ENCODE data around the gene PTBP1. TPM values are rescaled to one million over a fixed set of nuclear protein-coding genes. Genes with fewer than 3 reads are reported as not detected.
A peak's percentile ranks its signal among the peaks of the same experiment; 100 is the strongest.

PTBP1 gene
- total RNA-seq, 1 donor from 2014 or later, result 386 TPM

GRCh38 chr19:749811-750210 is 47.4 kb upstream of the PTBP1 start:
- Histone ChIP-seq H3K4me1 (ENCODE audit: insufficient read depth, low read length) (peaks cover 22% of the 10 kb centered on the region), H4K20me1 (ENCODE audit: insufficient read depth, low read length) (no peaks in the 10 kb centered on the region), H3K4me3 (ENCODE audit: insufficient read depth, low read depth, low read length) (no peak overlapping the region), H3K27ac (ENCODE audit: low read depth, low read length) (no peak overlapping the region), H3K4me2 (ENCODE audit: low read length) (no peak overlapping the region), H2AFZ (ENCODE audit: low read depth, low read length) (no peak overlapping the region), H3K27me3 (ENCODE audit: insufficient read depth, low read length) (no peaks in the 10 kb centered on the region), H3K79me2 (ENCODE audit: insufficient read depth, low read length) (no peaks in the 10 kb centered on the region), H3K9me3 (ENCODE audit: insufficient read depth, low read depth, low read length) (peaks cover 13% of the 10 kb centered on the region), H3K9ac (ENCODE audit: low read length) (no peak overlapping the region), H3K36me3 (ENCODE audit: insufficient read depth, low read length) (no peaks in the 10 kb centered on the region)
- Mint-ChIP-seq H3K27ac (ENCODE audit: unreplicated experiment) (no peak overlapping the region), H3K4me3 (ENCODE audit: unreplicated experiment) (no peak overlapping the region), H3K9me3 (ENCODE audit: unreplicated experiment) (peaks cover 4% of the 10 kb centered on the region), H3K27me3 (ENCODE audit: low read depth, unreplicated experiment) (no peaks in the 10 kb centered on the region), H3K36me3 (ENCODE audit: low read depth, unreplicated experiment) (peaks cover 4% of the 10 kb centered on the region), H3K4me1 (ENCODE audit: low read depth, unreplicated experiment) (peaks cover 1% of the 10 kb centered on the region)
- TF ChIP-seq EZH2 (IDR thresholded peaks at IDR 0.05; ENCODE audit: insufficient read depth, low read length), result no peak
- DNase-seq (ENCODE audit: low read depth) (no peak), FAIRE-seq (no peak)

- peaks cover 1% of the 10 kb centered on the region for H3K4me1 Mint-ChIP-seq (ENCODE audit: low read depth, unreplicated experiment)
- FAIRE-seq (no peak), DNase-seq (ENCODE audit: low read depth) (no peak)
- H3K36me3 ChIP-seq (ENCODE audit: insufficient read depth, low read length), result no peaks in the 10 kb centered on the region
- peak within 1 kb of the TSS; percentile 61 for H3K4me2 ChIP-seq (ENCODE audit: low read length)
- H3K27me3 Mint-ChIP-seq (ENCODE audit: low read depth, unreplicated experiment), result no peaks in the 10 kb centered on the region
- peak within 1 kb of the TSS; percentile 85 for H3K27ac ChIP-seq (ENCODE audit: low read depth, low read length)
- H3K4me3 ChIP-seq (ENCODE audit: insufficient read depth, low read depth, low read length), result no peak within 1 kb of the TSS
- peaks cover 22% of the 10 kb centered on the region for H3K4me1 ChIP-seq (ENCODE audit: insufficient read depth, low read length)
- H3K4me3 Mint-ChIP-seq (ENCODE audit: unreplicated experiment), result no peak within 1 kb of the TSS
- peak within 1 kb of the TSS; percentile 34 for H3K27ac Mint-ChIP-seq (ENCODE audit: unreplicated experiment)
- TF ChIP-seq CTCF (IDR thresholded peaks at IDR 0.05; ENCODE audit: insufficient read depth, low read depth, low read length) (no peak), EZH2 (IDR thresholded peaks at IDR 0.05; ENCODE audit: insufficient read depth, low read length) (no peak)
- H3K9ac ChIP-seq (ENCODE audit: low read length), result peak within 1 kb of the TSS; percentile 70
- H3K36me3 Mint-ChIP-seq (ENCODE audit: low read depth, unreplicated experiment), result peaks cover 4% of the 10 kb centered on the region
- H2AFZ ChIP-seq (ENCODE audit: low read depth, low read length), result peak within 1 kb of the TSS; percentile 54
- H4K20me1 ChIP-seq (ENCODE audit: insufficient read depth, low read length), result no peaks in the 10 kb centered on the region
- peaks cover 13% of the 10 kb centered on the region for H3K9me3 ChIP-seq (ENCODE audit: insufficient read depth, low read depth, low read length)
- H3K9me3 Mint-ChIP-seq (ENCODE audit: unreplicated experiment), result peaks cover 7% of the 10 kb centered on the region
- H3K27me3 ChIP-seq (ENCODE audit: insufficient read depth, low read length), result no peaks in the 10 kb centered on the region
- no peaks in the 10 kb centered on the region for H3K79me2 ChIP-seq (ENCODE audit: insufficient read depth, low read length)
Observed at GRCh38 chr19:750640-751423, 46.4 kb upstream of the PTBP1 start, which contains the start of gene MISP. TSS of gene MISP (plus strand) at chr19:751112. CDS start at chr19:756947, 5,835 bp downstream.

GRCh38 chr19:751501-752341 is 45.5 kb upstream of the PTBP1 start:
- peaks cover 16% of the 10 kb centered on the region for H3K9me3 Mint-ChIP-seq (ENCODE audit: unreplicated experiment)
- no peak overlapping the region for H3K4me3 Mint-ChIP-seq (ENCODE audit: unreplicated experiment)
- Histone ChIP-seq H3K36me3 (ENCODE audit: insufficient read depth, low read length) (no peaks in the 10 kb centered on the region), H3K4me2 (ENCODE audit: low read length) (peak overlapping the region; percentile 61), H4K20me1 (ENCODE audit: insufficient read depth, low read length) (no peaks in the 10 kb centered on the region), H3K4me3 (ENCODE audit: insufficient read depth, low read depth, low read length) (no peak overlapping the region), H3K9ac (ENCODE audit: low read length) (peak overlapping the region; percentile 70), H3K4me1 (ENCODE audit: insufficient read depth, low read length) (peaks cover 22% of the 10 kb centered on the region), H3K27me3 (ENCODE audit: insufficient read depth, low read length) (no peaks in the 10 kb centered on the region), H3K9me3 (ENCODE audit: insufficient read depth, low read depth, low read length) (peaks cover 10% of the 10 kb centered on the region), H2AFZ (ENCODE audit: low read depth, low read length) (peak overlapping the region; percentile 54), H3K27ac (ENCODE audit: low read depth, low read length) (peak overlapping the region; percentile 85), H3K79me2 (ENCODE audit: insufficient read depth, low read length) (no peaks in the 10 kb centered on the region)
- FAIRE-seq (peak; percentile 34), DNase-seq (ENCODE audit: low read depth) (peak; percentile 70)
- H3K27ac Mint-ChIP-seq (ENCODE audit: unreplicated experiment), result peak overlapping the region; percentile 84
- no peaks in the 10 kb centered on the region for H3K27me3 Mint-ChIP-seq (ENCODE audit: low read depth, unreplicated experiment)
- H3K36me3 Mint-ChIP-seq (ENCODE audit: low read depth, unreplicated experiment), result peaks cover 2% of the 10 kb centered on the region
- TF ChIP-seq CTCF (IDR thresholded peaks at IDR 0.05; ENCODE audit: insufficient read depth, low read depth, low read length), result no peak
- TF ChIP-seq EZH2 (IDR thresholded peaks at IDR 0.05; ENCODE audit: insufficient read depth, low read length), result no peak
- H3K4me1 Mint-ChIP-seq (ENCODE audit: low read depth, unreplicated experiment), result peaks cover 1% of the 10 kb centered on the region

All from astrocyte (in vitro differentiated cells and primary cell).